Endodermal cell (in vitro differentiated cells): ENCODE data around the gene MEIKIN. TPM values are rescaled to one million over a fixed set of nuclear protein-coding genes. Genes with fewer than 3 reads are reported as not detected.

Source experiments
- DNase-seq: peaks from one replicate; pipeline ENCODE4 v3.0.0-alpha.2; 2017
- H3K27ac ChIP-seq: 2 replicates; pipeline ENCODE4 v1.5.1; 2013; ENCODE audit warnings: mild to moderate bottlenecking, low read depth, low read length, moderate library complexity
- H3K27me3 ChIP-seq: 2 replicates; pipeline ENCODE4 v1.6.1; 2013; ENCODE audit warnings: mild to moderate bottlenecking, low read length, moderate library complexity; ENCODE audit not compliant: insufficient read depth, control insufficient read depth, poor library complexity, severe bottlenecking
- H3K36me3 ChIP-seq: 2 replicates; pipeline ENCODE4 v1.7.0; 2013; ENCODE audit warnings: mild to moderate bottlenecking, low read length, moderate library complexity; ENCODE audit not compliant: control insufficient read depth, insufficient read depth
- H3K4me1 ChIP-seq: one replicate; pipeline ENCODE4 v1.7.0; 2013; ENCODE audit warnings: low read length; ENCODE audit not compliant: control insufficient read depth, insufficient read depth
- H3K4me3 ChIP-seq: 2 replicates; pipeline ENCODE4 v1.5.1; 2013; ENCODE audit warnings: mild to moderate bottlenecking, low read length, moderate library complexity
- H3K9ac ChIP-seq: 2 replicates; pipeline ENCODE4 v1.6.1; 2013; ENCODE audit warnings: mild to moderate bottlenecking, low read length, moderate library complexity; ENCODE audit not compliant: poor library complexity, severe bottlenecking; ENCODE audit errors: extremely low read depth
- H3K9me3 ChIP-seq: 2 replicates; pipeline ENCODE4 v1.6.1; 2013; ENCODE audit warnings: mild to moderate bottlenecking, low read length, moderate library complexity; ENCODE audit not compliant: control insufficient read depth
- H3K27ac Mint-ChIP-seq: 2 replicates; pipeline ENCODE4 v1.8.0; 2020; ENCODE audit warnings: mixed read lengths
- H3K27me3 Mint-ChIP-seq: 2 replicates; pipeline ENCODE4 v1.8.0; 2021; ENCODE audit warnings: mild to moderate bottlenecking, mixed read lengths; ENCODE audit not compliant: insufficient read depth
- H3K36me3 Mint-ChIP-seq: 2 replicates; pipeline ENCODE4 v1.8.0; 2020; ENCODE audit warnings: low read depth, mixed read lengths
- H3K4me1 Mint-ChIP-seq: 2 replicates; pipeline ENCODE4 v1.8.0; 2020; ENCODE audit warnings: mixed read lengths
- H3K4me3 Mint-ChIP-seq: 2 replicates; pipeline ENCODE4 v1.8.0; 2020; ENCODE audit warnings: mild to moderate bottlenecking, moderate library complexity, mixed read lengths
- H3K9me3 Mint-ChIP-seq: 2 replicates; pipeline ENCODE4 v1.8.0; 2020; ENCODE audit warnings: mild to moderate bottlenecking, mixed read lengths
- CTCF ChIP-seq: fragments of 200-600 bp; sonication (generic); conservative IDR thresholded peaks from 2 replicates; pipeline ENCODE4 v1.5.0; 2021; ENCODE audit warnings: antibody characterized with exemption, mild to moderate bottlenecking
- WGBS, 2 experiments: methylation state at CpG; one replicate each; pipeline versions ENCODE4 v1.1.5 to v1.1.7; 2013; ENCODE audit warnings: missing lambda C conversion rate in 2 of 2, mixed read lengths in 1 of 2; ENCODE audit not compliant: insufficient coverage in 1 of 2, insufficient read length in 1 of 2; 5-methylcytosine and 5-hydroxymethylcytosine counted together
- total RNA-seq, 2 donors: library from RNA; stranded (reverse); fragmentation: NEBNext Ultra II Directional in 1 of 2; extraction: Animal tissue kit (Norgen Biotek cat#: 25700) in 1 of 2; gene quantifications; 2 replicates in 1 of 2; 3 replicates in 1 of 2; pipeline ENCODE4 v1.2.1, GENCODE V29; 2021

The MEIKIN gene
- total RNA-seq, 2 donors from 2014 or later = not detected

DNA sequence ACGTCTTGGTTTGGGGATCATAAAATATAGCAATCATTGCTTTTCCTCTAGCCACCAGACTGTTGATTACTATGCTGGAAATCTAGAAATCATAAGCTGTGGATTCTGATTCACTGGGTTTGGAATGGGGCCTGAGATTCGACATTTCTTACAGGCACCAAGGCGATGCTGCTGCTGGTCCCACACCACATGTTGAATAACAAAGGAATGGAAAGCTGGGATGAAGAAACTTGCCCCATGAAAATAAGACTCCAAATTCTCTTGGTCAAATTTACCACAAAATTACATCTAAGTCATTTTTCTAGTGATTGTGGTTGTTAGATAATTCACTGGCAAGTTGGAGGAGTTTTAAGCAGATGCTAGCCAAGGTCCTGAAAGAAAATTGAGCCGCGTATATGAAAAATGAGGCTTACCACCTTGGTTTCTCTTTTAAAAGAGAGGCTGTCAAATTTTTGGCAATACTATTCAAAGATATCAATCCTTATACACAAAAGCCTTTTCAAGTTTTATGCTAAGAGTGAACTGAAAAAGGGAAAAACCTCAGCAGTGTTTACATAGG, 23.0 kb upstream of the MEIKIN start:
- WGBS, 2 experiments = 89 to 95% methylated on average over 3 to 5 of the region's 5 CpGs
- Mint-ChIP-seq H3K27me3 (no peaks in the 10 kb centered on the region), H3K9me3 (no peaks in the 10 kb centered on the region), H3K27ac (no peak overlapping the region), H3K4me1 (no peaks in the 10 kb centered on the region), H3K36me3 (no peaks in the 10 kb centered on the region), H3K4me3 (no peak overlapping the region)
- TF ChIP-seq CTCF = no peak
- H3K27ac ChIP-seq = no peak overlapping the region
- H3K36me3 ChIP-seq = no peaks in the 10 kb centered on the region
- no peaks in the 10 kb centered on the region for H3K27me3 ChIP-seq
- no peak for DNase-seq
- H3K9ac ChIP-seq = no peak overlapping the region
- no peak overlapping the region for H3K4me3 ChIP-seq
- H3K4me1 ChIP-seq = no peaks in the 10 kb centered on the region
- no peaks in the 10 kb centered on the region for H3K9me3 ChIP-seq

DNA sequence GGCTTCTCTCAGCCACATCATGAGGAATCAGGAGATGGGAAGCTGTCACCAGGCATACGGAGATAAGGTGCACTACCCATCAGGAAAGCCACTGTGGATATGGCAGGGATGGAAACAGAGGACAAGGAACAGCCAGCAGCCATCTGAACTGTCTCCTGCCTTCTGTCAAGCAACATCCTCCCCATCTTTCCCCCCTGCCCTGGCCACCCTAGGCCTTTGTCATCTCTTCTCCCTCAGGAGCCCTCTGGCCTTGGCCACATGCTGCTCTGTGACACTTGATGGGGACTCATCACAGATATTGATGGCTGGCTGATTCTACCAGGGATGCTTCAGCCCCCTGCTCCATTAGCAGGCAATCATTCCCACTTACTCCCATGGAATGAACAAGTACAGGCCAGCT, 21.1 kb upstream of the MEIKIN start:
- H3K27me3 ChIP-seq = no peaks in the 10 kb centered on the region
- H3K4me1 ChIP-seq = no peaks in the 10 kb centered on the region
- no peak overlapping the region for H3K9ac ChIP-seq
- no peak overlapping the region for H3K4me3 ChIP-seq
- no peaks in the 10 kb centered on the region for H3K36me3 Mint-ChIP-seq
- TF ChIP-seq CTCF = no peak
- WGBS, 2 experiments = 91 to 100% methylated on average over 1 of the region's 1 CpG
- no peaks in the 10 kb centered on the region for H3K9me3 ChIP-seq
- no peak overlapping the region for H3K4me3 Mint-ChIP-seq
- H3K9me3 Mint-ChIP-seq = no peaks in the 10 kb centered on the region
- H3K36me3 ChIP-seq = no peaks in the 10 kb centered on the region
- H3K27me3 Mint-ChIP-seq = no peaks in the 10 kb centered on the region
- H3K27ac ChIP-seq = no peak overlapping the region
- DNase-seq = no peak
- no peaks in the 10 kb centered on the region for H3K4me1 Mint-ChIP-seq
- H3K27ac Mint-ChIP-seq = no peak overlapping the region

- DNase-seq = no peak
- H3K4me3 Mint-ChIP-seq = no peak overlapping the region
- Histone ChIP-seq H3K9me3 (no peaks in the 10 kb centered on the region), H3K9ac (no peak overlapping the region), H3K27me3 (no peaks in the 10 kb centered on the region), H3K4me3 (no peak overlapping the region), H3K4me1 (no peaks in the 10 kb centered on the region), H3K36me3 (no peaks in the 10 kb centered on the region), H3K27ac (no peak overlapping the region)
- H3K27me3 Mint-ChIP-seq = no peaks in the 10 kb centered on the region
- no peak for TF ChIP-seq CTCF
- H3K9me3 Mint-ChIP-seq = no peaks in the 10 kb centered on the region
- no peaks in the 10 kb centered on the region for H3K4me1 Mint-ChIP-seq
- 74% methylated on average over 6 of the region's 6 CpGs; no CpG with 5 or more reads in 1 of the 2 experiments for WGBS, 2 experiments
- no peaks in the 10 kb centered on the region for H3K36me3 Mint-ChIP-seq
- H3K27ac Mint-ChIP-seq = no peak overlapping the region
These were observed 20.5 kb upstream of the MEIKIN start for GRCh38 chr5:131965826-131966415.
